Activated CD4-positive, alpha-beta T cell treated with anti-CD3 and anti-CD28 coated beads, Interleukin-2, amount 50 U/mL, for 24 hours (primary cell): ENCODE data around the gene BRD1.
"Not testable (repeated sequence)": the region's sequence is repeated elsewhere in the genome, so short reads cannot be mapped to it uniquely, and the experiment has no call there.

Source experiments
- DNase-seq, 2 donors: peaks; one replicate each; pipeline ENCODE4 v3.0.0-alpha.2; 2020; ENCODE audit warnings: low read depth in 1 of 2, low spot score in 1 of 2

BRD1 gene

GRCh38 chr22:49827271-49827852 is 311 bp downstream of the BRD1 start:
- DNase-seq = no peak

- no peak for DNase-seq
Observed at GRCh38 chr22:49826603-49827270, 936 bp downstream of the BRD1 start.

GRCh38 chr22:49825944-49826602 is 1.6 kb downstream of the BRD1 start:
- peak; percentile 31 to 54 for DNase-seq

GRCh38 chr22:49825436-49825835 is 2.2 kb downstream of the BRD1 start:
- DNase-seq = no peak

- no peak for DNase-seq
Observed at GRCh38 chr22:49824936-49825335, 2.7 kb downstream of the BRD1 start.

GRCh38 chr22:49824185-49824925 is 3.3 kb downstream of the BRD1 start:
- DNase-seq = no peak

- DNase-seq = no peak
Observed at GRCh38 chr22:49823289-49824045, 4.2 kb downstream of the BRD1 start.

- not testable (repeated sequence) for DNase-seq
Observed at GRCh38 chr22:49821741-49822140, 5.9 kb downstream of the BRD1 start.

GRCh38 chr22:49820984-49821383 is 6.7 kb downstream of the BRD1 start:
- DNase-seq = no peak

GRCh38 chr22:49817359-49817758 is 10.3 kb downstream of the BRD1 start:
- no peak for DNase-seq

GRCh38 chr22:49815641-49816091 is 12.0 kb downstream of the BRD1 start:
- DNase-seq = no peak

- DNase-seq = no peak
Observed at GRCh38 chr22:49814856-49815255, 12.8 kb downstream of the BRD1 start.

GRCh38 chr22:49814164-49814686 is 13.4 kb downstream of the BRD1 start:
- no peak for DNase-seq

- no peak for DNase-seq
Observed at GRCh38 chr22:49812838-49813237, 14.8 kb downstream of the BRD1 start.

GRCh38 chr22:49811020-49811791 is 16.5 kb downstream of the BRD1 start:
- no peak for DNase-seq

GRCh38 chr22:49810363-49811019 is 17.2 kb downstream of the BRD1 start:
- no peak for DNase-seq

GRCh38 chr22:49807780-49808708 is 19.6 kb downstream of the BRD1 start:
- DNase-seq = no peak

- no peak for DNase-seq
Observed at GRCh38 chr22:49807129-49807528, 20.5 kb downstream of the BRD1 start.
